AG04450 (cell line): Measurements from ENCODE around the gene NUDT5. TPM values are rescaled to one million over a fixed set of nuclear protein-coding genes. Genes with fewer than 3 reads are reported as not detected.
"Not testable (repeated sequence)": the region's sequence is repeated elsewhere in the genome, so short reads cannot be mapped to it uniquely, and the experiment has no call there.

ENCODE experiments used
- CTCF ChIA-PET: fragments of 300-600, 350-600 bp; formaldehyde crosslinking; extraction: SDS; loops from one replicate; lab custom pipeline; 2022; ENCODE audit warnings: antibody characterized with exemption, inconsistent platforms; lab: Charles Lee
- POLR2A ChIA-PET: fragments of 350-600 bp; formaldehyde crosslinking; extraction: SDS; loops from one replicate; lab custom pipeline; 2021; ENCODE audit warnings: antibody characterized with exemption, inconsistent platforms; lab: Yijun Ruan, JAX
- DNase-seq: peaks from one replicate; pipeline ENCODE4 v3.0.0-alpha.2; 2011; ENCODE audit warnings: low read depth, low spot score
- H3K27ac ChIP-seq: one replicate; pipeline ENCODE4 v1.5.1; 2012; ENCODE audit warnings: low read depth, low read length, control low read depth
- H3K27me3 ChIP-seq: one replicate; pipeline ENCODE4 v1.6.0; 2012; ENCODE audit warnings: low read length; ENCODE audit not compliant: control insufficient read depth, insufficient read depth
- H3K4me3 ChIP-seq: 2 replicates; pipeline ENCODE4 v1.5.1; 2011; ENCODE audit warnings: mild to moderate bottlenecking, low read depth, low read length, control low read depth
- H3K9me3 ChIP-seq: 2 replicates; pipeline ENCODE4 v1.5.1; 2012; ENCODE audit warnings: low read length; ENCODE audit not compliant: control insufficient read depth, insufficient read depth
- CTCF ChIP-seq: IDR thresholded peaks from 2 replicates; pipeline ENCODE4 v1.5.1; 2011; ENCODE audit warnings: low read depth, low read length, control low read depth, inconsistent platforms
- polyA plus RNA-seq: library from polyadenylated mRNA; depleted of rRNA; stranded (reverse); fragments of >200 nt; gene quantifications from 2 replicates; pipeline ENCODE4 v1.2.3, GENCODE V29; 2011

NUDT5 gene
- polyA plus RNA-seq, 1 experiment = 121 TPM

- ChIA-PET POLR2A (no interaction called here), CTCF (no interaction called here)
- Histone ChIP-seq H3K27me3 (no peaks in the 10 kb centered on the region), H3K27ac (no peak overlapping the region), H3K9me3 (no peaks in the 10 kb centered on the region), H3K4me3 (no peak overlapping the region)
- TF ChIP-seq CTCF = no peak
- no peak for DNase-seq
These were observed 14.5 kb downstream of the NUDT5 start for GRCh38 chr10:12181065-12181775.

DNA sequence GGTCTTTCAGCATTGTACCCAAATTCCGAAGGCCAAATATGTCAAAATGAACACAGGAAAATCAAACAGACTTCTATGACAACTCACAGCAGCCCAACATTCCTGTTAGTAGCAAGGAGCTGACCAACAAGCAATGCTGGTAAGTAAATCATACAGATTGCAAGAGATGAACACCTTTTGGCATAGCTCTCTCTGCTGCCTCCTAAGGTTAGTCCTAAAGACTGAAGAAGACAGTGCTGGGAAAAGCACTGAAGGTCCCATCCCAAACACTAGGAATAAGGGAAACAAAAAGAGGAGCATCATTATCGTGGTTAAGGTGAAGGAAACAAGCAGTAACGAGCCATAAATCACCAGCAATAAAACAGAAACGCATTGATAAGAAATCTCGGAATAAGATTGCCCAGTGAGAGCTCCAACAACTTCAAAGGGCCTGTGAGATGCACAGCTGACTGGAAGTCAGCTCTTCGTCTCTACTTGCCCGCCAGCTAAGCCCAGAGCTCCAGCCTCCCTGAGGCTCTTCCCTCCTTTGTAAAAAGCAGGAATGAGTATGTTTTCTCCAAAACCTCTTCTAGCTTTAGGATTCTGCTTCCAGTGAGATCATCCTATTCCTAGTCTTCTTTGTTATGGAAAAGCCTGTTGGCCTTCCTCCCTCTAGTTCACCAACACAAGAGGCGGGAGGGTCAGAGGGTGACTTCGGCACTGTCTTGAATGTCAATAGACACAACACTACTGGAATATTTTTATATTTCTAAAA is 15.3 kb downstream of the NUDT5 start:
- Histone ChIP-seq H3K27me3 (no peaks in the 10 kb centered on the region), H3K27ac (no peak overlapping the region), H3K4me3 (no peak overlapping the region), H3K9me3 (no peaks in the 10 kb centered on the region)
- CTCF ChIA-PET = no interaction called here
- POLR2A ChIA-PET = no interaction called here
- DNase-seq = no peak
- TF ChIP-seq CTCF = no peak

GRCh38 chr10:12179606-12180170 is 16.0 kb downstream of the NUDT5 start:
- H3K27ac ChIP-seq = no peak overlapping the region
- DNase-seq = no peak
- H3K4me3 ChIP-seq = no peak overlapping the region
- H3K27me3 ChIP-seq = no peaks in the 10 kb centered on the region
- no peaks in the 10 kb centered on the region for H3K9me3 ChIP-seq
- no peak for TF ChIP-seq CTCF
- POLR2A ChIA-PET = interaction anchor here (1.0 kb wide), 1 partner anchor 16 kb away, joined by 3 read pairs; the partner anchor contains the start of genes CDC123 and NUDT5
- CTCF ChIA-PET = no interaction called here

GRCh38 chr10:12177642-12178041 is 18.0 kb downstream of the NUDT5 start:
- ChIA-PET POLR2A (no interaction called here), CTCF (interaction anchor here (1.9 kb wide), 1 partner anchor 37 kb away, joined by 7 read pairs; no protein-coding TSS in a partner anchor)
- TF ChIP-seq CTCF = no peak
- H3K27me3 ChIP-seq = no peaks in the 10 kb centered on the region
- H3K9me3 ChIP-seq = no peaks in the 10 kb centered on the region
- DNase-seq = no peak
- H3K4me3 ChIP-seq = no peak overlapping the region
- no peak overlapping the region for H3K27ac ChIP-seq

DNA sequence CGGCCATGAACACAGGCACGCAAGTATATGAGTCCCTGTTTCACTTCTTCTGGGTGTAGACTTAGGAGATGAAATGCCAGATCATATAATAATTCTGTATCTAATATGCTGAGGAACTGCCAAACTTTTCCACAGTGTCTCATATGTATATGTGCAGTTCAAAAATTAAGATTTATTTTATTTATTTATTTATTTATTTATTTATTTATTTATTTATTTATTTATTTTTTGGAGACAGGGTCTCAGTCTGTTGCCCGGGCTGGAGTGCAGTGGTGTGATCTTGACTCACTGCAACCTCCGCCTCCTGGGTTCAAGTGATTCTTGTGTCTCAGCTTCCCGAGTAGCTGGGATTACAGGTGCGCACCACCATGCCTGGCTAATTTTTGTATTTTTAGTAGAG is 24.2 kb downstream of the NUDT5 start:
- H3K4me3 ChIP-seq, H3K27ac ChIP-seq, DNase-seq, H3K27me3 ChIP-seq, POLR2A ChIA-PET, H3K9me3 ChIP-seq, CTCF ChIA-PET: not testable (repeated sequence)
